ENCODE results near the gene C6orf132. TPM values are rescaled to one million over a fixed set of nuclear protein-coding genes. Genes with fewer than 3 reads are reported as not detected.

Gene C6orf132
- total RNA-seq, 1 donor from 2014 or later, result 0.26 TPM

DNA sequence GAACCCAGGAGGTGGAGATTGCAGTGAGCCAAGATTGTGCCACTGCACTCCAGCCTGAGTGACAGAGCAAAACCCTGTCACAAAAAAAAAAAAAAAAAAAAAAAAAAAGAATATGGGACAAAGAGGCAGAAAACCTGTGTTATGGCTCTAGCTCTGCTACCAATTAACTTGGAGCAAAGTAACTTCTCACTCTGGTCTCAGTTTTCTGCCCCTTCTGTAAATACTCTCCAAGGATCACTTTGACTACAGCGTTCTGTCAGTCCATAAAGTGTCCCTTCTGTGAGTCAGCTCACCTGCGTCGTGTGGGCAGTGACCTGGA, 24.6 kb downstream of the C6orf132 start:
- DNase-seq (ENCODE audit: low read depth, low spot score), result no peak
- Mint-ChIP-seq H3K27ac (ENCODE audit: unreplicated experiment) (no peak overlapping the region), H3K9me3 (no peaks in the 10 kb centered on the region), H3K4me1 (no peaks in the 10 kb centered on the region), H3K27me3 (ENCODE audit: low read depth) (peaks cover 3% of the 10 kb centered on the region), H3K4me3 (no peak overlapping the region), H3K36me3 (ENCODE audit: low read depth) (no peaks in the 10 kb centered on the region)
- TF ChIP-seq, protein P1, sequence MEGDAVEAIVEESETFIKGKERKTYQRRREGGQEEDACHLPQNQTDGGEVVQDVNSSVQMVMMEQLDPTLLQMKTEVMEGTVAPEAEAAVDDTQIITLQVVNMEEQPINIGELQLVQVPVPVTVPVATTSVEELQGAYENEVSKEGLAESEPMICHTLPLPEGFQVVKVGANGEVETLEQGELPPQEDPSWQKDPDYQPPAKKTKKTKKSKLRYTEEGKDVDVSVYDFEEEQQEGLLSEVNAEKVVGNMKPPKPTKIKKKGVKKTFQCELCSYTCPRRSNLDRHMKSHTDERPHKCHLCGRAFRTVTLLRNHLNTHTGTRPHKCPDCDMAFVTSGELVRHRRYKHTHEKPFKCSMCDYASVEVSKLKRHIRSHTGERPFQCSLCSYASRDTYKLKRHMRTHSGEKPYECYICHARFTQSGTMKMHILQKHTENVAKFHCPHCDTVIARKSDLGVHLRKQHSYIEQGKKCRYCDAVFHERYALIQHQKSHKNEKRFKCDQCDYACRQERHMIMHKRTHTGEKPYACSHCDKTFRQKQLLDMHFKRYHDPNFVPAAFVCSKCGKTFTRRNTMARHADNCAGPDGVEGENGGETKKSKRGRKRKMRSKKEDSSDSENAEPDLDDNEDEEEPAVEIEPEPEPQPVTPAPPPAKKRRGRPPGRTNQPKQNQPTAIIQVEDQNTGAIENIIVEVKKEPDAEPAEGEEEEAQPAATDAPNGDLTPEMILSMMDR (conservative IDR thresholded peaks at IDR 0.05), result no peak

DNA sequence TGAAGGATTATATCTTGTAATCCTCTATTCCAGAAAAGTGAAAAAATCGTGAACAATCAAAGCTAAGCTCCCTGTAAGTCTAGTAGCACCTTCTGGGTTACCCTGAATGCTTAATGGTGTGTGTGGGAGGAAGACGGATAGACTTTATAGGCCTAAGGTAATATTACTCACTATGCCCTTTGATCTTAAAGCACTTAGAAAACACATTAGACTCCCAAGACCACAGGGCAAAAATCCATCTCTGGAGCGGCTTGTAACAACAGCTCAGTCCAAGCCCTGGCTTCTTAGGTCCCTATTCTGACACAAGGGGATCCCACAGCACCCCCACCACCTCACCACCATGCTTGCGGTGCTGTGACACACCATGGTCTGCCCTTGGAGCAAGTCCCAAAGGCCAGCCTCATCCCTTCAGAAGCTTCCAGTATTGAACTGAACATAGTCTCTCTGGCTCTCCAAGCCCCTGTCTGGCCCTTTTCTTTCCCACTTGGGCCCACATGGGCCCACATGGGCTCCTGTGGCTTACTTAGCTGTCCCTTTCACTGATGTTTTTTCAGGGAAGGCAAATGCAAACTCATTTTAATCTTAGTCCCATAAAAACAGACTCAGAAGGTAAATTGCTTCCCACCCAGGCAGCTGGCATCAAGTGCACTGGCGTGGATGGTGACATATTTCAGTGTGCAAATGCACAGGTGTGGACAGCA, 28.3 kb downstream of the C6orf132 start:
- no peak for DNase-seq (ENCODE audit: low read depth, low spot score)
- Mint-ChIP-seq H3K27me3 (ENCODE audit: low read depth) (peaks cover 11% of the 10 kb centered on the region), H3K27ac (ENCODE audit: unreplicated experiment) (no peak overlapping the region), H3K36me3 (ENCODE audit: low read depth) (no peaks in the 10 kb centered on the region), H3K4me3 (no peak overlapping the region), H3K9me3 (no peaks in the 10 kb centered on the region), H3K4me1 (no peaks in the 10 kb centered on the region)
- TF ChIP-seq, protein P1 (conservative IDR thresholded peaks at IDR 0.05), result no peak

DNA sequence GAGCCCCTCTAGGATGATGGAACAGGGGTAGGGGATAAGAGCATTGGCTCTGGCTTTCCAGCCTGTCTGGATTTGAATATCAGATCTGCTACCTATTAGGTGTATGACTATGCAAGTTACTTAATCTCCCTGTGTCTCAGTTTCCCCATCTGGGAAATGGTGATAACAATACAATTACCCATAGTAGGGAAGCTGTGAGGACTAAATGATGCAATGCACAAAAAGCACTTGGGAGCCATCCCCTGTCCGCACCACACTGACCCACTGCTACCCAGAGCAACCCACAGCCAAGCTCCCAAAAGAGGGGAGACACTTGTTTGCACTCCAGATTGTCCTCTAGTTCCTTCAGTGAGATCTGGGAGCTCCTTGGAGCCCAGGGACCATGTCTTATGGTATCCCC, 30.1 kb downstream of the C6orf132 start:
- Mint-ChIP-seq H3K36me3 (ENCODE audit: low read depth) (no peaks in the 10 kb centered on the region), H3K27ac (ENCODE audit: unreplicated experiment) (no peak overlapping the region), H3K9me3 (no peaks in the 10 kb centered on the region), H3K4me1 (no peaks in the 10 kb centered on the region), H3K27me3 (ENCODE audit: low read depth) (peaks cover 13% of the 10 kb centered on the region), H3K4me3 (no peak overlapping the region)
- DNase-seq (ENCODE audit: low read depth, low spot score), result no peak
- TF ChIP-seq, protein P1 (conservative IDR thresholded peaks at IDR 0.05), result no peak

DNA sequence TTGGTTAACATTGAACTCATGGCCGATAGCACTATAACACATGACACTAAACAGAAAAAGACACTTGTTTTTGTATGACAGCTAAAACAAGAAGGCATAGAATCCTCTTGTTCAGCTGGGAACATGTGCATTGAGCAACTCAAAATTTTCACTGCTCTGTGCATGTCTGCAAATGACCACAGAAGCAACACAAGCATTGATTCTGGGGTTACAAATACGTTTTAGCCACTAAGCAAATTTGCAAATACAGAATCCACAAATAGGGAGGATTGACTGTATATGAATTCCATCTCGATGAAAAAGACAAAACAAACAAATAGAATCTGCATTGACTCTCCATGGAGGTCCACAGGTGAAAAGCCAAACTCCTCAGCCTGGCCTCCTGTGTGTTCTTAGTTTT, 31.7 kb downstream of the C6orf132 start:
- TF ChIP-seq, protein P1 (conservative IDR thresholded peaks at IDR 0.05), result no peak
- Mint-ChIP-seq H3K4me1 (no peaks in the 10 kb centered on the region), H3K36me3 (ENCODE audit: low read depth) (no peaks in the 10 kb centered on the region), H3K9me3 (no peaks in the 10 kb centered on the region), H3K27me3 (ENCODE audit: low read depth) (peaks cover 10% of the 10 kb centered on the region), H3K27ac (ENCODE audit: unreplicated experiment) (no peak overlapping the region), H3K4me3 (no peak overlapping the region)
- no peak for DNase-seq (ENCODE audit: low read depth, low spot score)

DNA sequence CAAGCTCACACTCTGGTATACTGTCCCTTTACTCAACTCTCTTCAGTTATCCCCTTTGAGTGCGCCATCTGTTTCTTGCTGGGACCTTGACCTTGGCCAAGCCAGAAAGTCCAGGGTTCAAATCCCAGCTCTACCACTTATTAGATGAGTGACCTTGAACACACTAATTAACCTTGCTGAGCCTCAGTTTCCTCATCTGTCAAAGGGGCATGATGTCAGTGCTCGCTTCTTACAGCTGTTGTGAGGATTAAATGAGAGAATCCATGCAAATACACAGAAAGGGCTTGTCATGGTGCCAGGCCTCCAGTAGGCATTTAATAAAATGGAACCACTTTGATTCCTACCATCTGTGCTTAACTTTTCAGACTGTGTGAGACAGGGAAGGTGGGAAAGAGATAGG, 34.3 kb downstream of the C6orf132 start:
- H3K27me3 Mint-ChIP-seq (ENCODE audit: low read depth), result peaks cover 10% of the 10 kb centered on the region
- no peaks in the 10 kb centered on the region for H3K36me3 Mint-ChIP-seq (ENCODE audit: low read depth)

More for the DNA sequence above, 34.3 kb downstream of the C6orf132 start:
- no peak for DNase-seq (ENCODE audit: low read depth, low spot score)
- Mint-ChIP-seq H3K9me3 (no peaks in the 10 kb centered on the region), H3K4me3 (no peak overlapping the region), H3K27ac (ENCODE audit: unreplicated experiment) (no peak overlapping the region), H3K4me1 (peaks cover 10% of the 10 kb centered on the region)
- TF ChIP-seq, protein P1 (conservative IDR thresholded peaks at IDR 0.05), result no peak
